Measurements from ENCODE around the gene BSND.
"Not testable (repeated sequence)": the region's sequence is repeated elsewhere in the genome, so short reads cannot be mapped to it uniquely, and the experiment has no call there.

Gene BSND

GRCh38 chr1:54998677-54999076 lies at the start of gene BSND:
TSS of gene BSND (plus strand) at chr1:54998933. CDS start at chr1:54999187, 254 bp downstream.
- no peak for DNase-seq (ENCODE audit: low read depth)

GRCh38 chr1:54949053-54949452 lies 49.7 kb upstream of the BSND start:
- DNase-seq (ENCODE audit: low read depth) = no peak

GRCh38 chr1:54950006-54950368 lies 48.7 kb upstream of the BSND start:
- no peak for DNase-seq (ENCODE audit: low read depth)

GRCh38 chr1:54950369-54951163 lies 48.2 kb upstream of the BSND start:
- peak; percentile 4 for DNase-seq (ENCODE audit: low read depth)

GRCh38 chr1:54951810-54952226 lies 46.9 kb upstream of the BSND start:
- DNase-seq (ENCODE audit: low read depth) = no peak

- DNase-seq (ENCODE audit: low read depth) = no peak
These were observed 45.6 kb upstream of the BSND start for GRCh38 chr1:54952950-54953718.

GRCh38 chr1:54953846-54954245 lies 44.9 kb upstream of the BSND start:
- DNase-seq (ENCODE audit: low read depth) = no peak

GRCh38 chr1:54955359-54955758 lies 43.4 kb upstream of the BSND start:
- no peak for DNase-seq (ENCODE audit: low read depth)

GRCh38 chr1:54956726-54957125 lies 42.0 kb upstream of the BSND start:
- no peak for DNase-seq (ENCODE audit: low read depth)

GRCh38 chr1:54959241-54959640 lies 39.5 kb upstream of the BSND start:
- DNase-seq (ENCODE audit: low read depth) = no peak

GRCh38 chr1:54962612-54963395 lies 35.9 kb upstream of the BSND start:
- no peak for DNase-seq (ENCODE audit: low read depth)

GRCh38 chr1:54963829-54964228 lies 34.9 kb upstream of the BSND start:
- DNase-seq (ENCODE audit: low read depth) = not testable (repeated sequence)

- DNase-seq (ENCODE audit: low read depth) = no peak
These were observed 33.0 kb upstream of the BSND start for GRCh38 chr1:54965624-54966340.

GRCh38 chr1:54967372-54967771 lies 31.4 kb upstream of the BSND start:
- no peak for DNase-seq (ENCODE audit: low read depth)

- no peak for DNase-seq (ENCODE audit: low read depth)
These were observed 30.2 kb upstream of the BSND start for GRCh38 chr1:54968551-54968950.

- DNase-seq (ENCODE audit: low read depth) = no peak
These were observed 28.9 kb upstream of the BSND start for GRCh38 chr1:54969879-54970278.

GRCh38 chr1:54970901-54971300 lies 27.8 kb upstream of the BSND start:
- no peak for DNase-seq (ENCODE audit: low read depth)

- no peak for DNase-seq (ENCODE audit: low read depth)
These were observed 27.4 kb upstream of the BSND start for GRCh38 chr1:54971317-54971791.

GRCh38 chr1:54972436-54972835 lies 26.3 kb upstream of the BSND start:
- no peak for DNase-seq (ENCODE audit: low read depth)

GRCh38 chr1:54973205-54973921 lies 25.4 kb upstream of the BSND start:
- no peak for DNase-seq (ENCODE audit: low read depth)
